GM12878 (cell line): ENCODE data around the gene NOCT. TPM values are rescaled to one million over a fixed set of nuclear protein-coding genes. Genes with fewer than 3 reads are reported as not detected.
"Not testable (repeated sequence)": the region's sequence is repeated elsewhere in the genome, so short reads cannot be mapped to it uniquely, and the experiment has no call there.

Source experiments
- ATAC-seq: fragments of 200-7000 bp; cut with Tn5 transposase; 3 replicates; pipeline ENCODE4 v1.9.1; 2020; ENCODE audit warnings: mild to moderate bottlenecking, moderate library complexity
- BruUV-seq: library from RNA; stranded (reverse); fragments of 400-500 nt; replicated peaks from 2 replicates; lab custom pipeline; 2021; lab: Mats Ljungman, UMichigan
- CTCF ChIA-PET: fragments of 300-600 bp; sonication (Branson Sonifier 250); formaldehyde crosslinking; extraction: SDS; loops from one replicate; lab custom pipeline; 2021; ENCODE audit warnings: inconsistent platforms; lab: Yijun Ruan, JAX
- POLR2A ChIA-PET: fragments of 350-600 bp; formaldehyde crosslinking; extraction: SDS; loops from one replicate; lab custom pipeline; 2021; ENCODE audit warnings: inconsistent platforms; lab: Charles Lee
- RAD21 ChIA-PET: fragments of 300-600 bp; sonication (Branson Sonifier 250); formaldehyde crosslinking; loops from one replicate; lab custom pipeline; 2023; ENCODE audit warnings: antibody characterized with exemption; ENCODE audit not compliant: unreplicated experiment; lab: Charles Lee
- SMC1A ChIA-PET: fragments of 300-600 bp; sonication (Branson Sonifier 250); formaldehyde crosslinking; loops from one replicate; lab custom pipeline; 2023; ENCODE audit not compliant: unreplicated experiment, uncharacterized antibody; lab: Charles Lee
- DNase-seq: peaks from one replicate; pipeline ENCODE4 v3.0.0-alpha.2; 2011; ENCODE audit warnings: low read depth, low spot score
- FAIRE-seq: peaks from 3 replicates; lab custom pipeline; 2011; peaks lifted over from hg19 to GRCh38; lab: Jason Lieb, UNC
- H2AFZ ChIP-seq: 2 replicates; pipeline ENCODE4 v1.6.0; 2011; ENCODE audit warnings: low read depth, low read length, control low read depth; ENCODE audit not compliant: control insufficient read depth
- H3K27ac ChIP-seq: 2 replicates; pipeline ENCODE4 v1.5.1; 2011; ENCODE audit warnings: control low read depth; ENCODE audit not compliant: control insufficient read depth, insufficient read depth
- H3K27me3 ChIP-seq, 2 experiments: replicated peaks in 1 of 2; 2 replicates each; pipeline versions ENCODE4 v1.6.0 to v1.6.1; 2011; ENCODE audit warnings: low read length in 1 of 2; ENCODE audit not compliant: control insufficient read depth in 2 of 2, insufficient read depth in 2 of 2
- H3K36me3 ChIP-seq, 2 experiments: 2 replicates each; pipeline ENCODE4 v1.5.1; 2011; ENCODE audit warnings: low read length in 1 of 2; ENCODE audit not compliant: control insufficient read depth in 2 of 2, insufficient read depth in 2 of 2
- H3K4me1 ChIP-seq: 2 replicates; pipeline ENCODE4 v1.6.1; 2011; ENCODE audit warnings: mild to moderate bottlenecking, low read length, moderate library complexity, mixed read lengths; ENCODE audit not compliant: control insufficient read depth, insufficient read depth
- H3K4me2 ChIP-seq: 2 replicates; pipeline ENCODE4 v1.6.0; 2011; ENCODE audit warnings: control low read depth; ENCODE audit not compliant: control insufficient read depth, insufficient read depth
- H3K4me3 ChIP-seq: fragments of 200-600 bp; sonication (generic); 2 replicates; pipeline ENCODE4 v1.5.1; 2016
- H3K79me2 ChIP-seq: 2 replicates; pipeline ENCODE4 v1.6.0; 2011; ENCODE audit warnings: low read length; ENCODE audit not compliant: control insufficient read depth, insufficient read depth
- H3K9ac ChIP-seq: 2 replicates; pipeline ENCODE4 v1.8.0; 2011; ENCODE audit warnings: low read length, control low read depth, mixed read lengths; ENCODE audit not compliant: control insufficient read depth, insufficient read depth
- H3K9me3 ChIP-seq: replicated peaks from 3 replicates; pipeline ENCODE4 v1.5.1; 2011; ENCODE audit warnings: mild to moderate bottlenecking, low read length; ENCODE audit not compliant: control insufficient read depth, insufficient read depth
- H4K20me1 ChIP-seq: 2 replicates; pipeline ENCODE4 v1.6.0; 2011; ENCODE audit not compliant: control insufficient read depth, insufficient read depth
- ATF2 ChIP-seq: IDR thresholded peaks from 2 replicates; pipeline ENCODE4 v1.6.1; 2012; ENCODE audit warnings: low read length, inconsistent platforms
- CHD1 ChIP-seq: IDR thresholded peaks from 2 replicates; pipeline ENCODE4 v1.6.1; 2012; ENCODE audit warnings: low read depth, low read length, improper control_type of control experiment
- E4F1 ChIP-seq: fragments of 450-650 bp; IDR thresholded peaks from 2 replicates; pipeline ENCODE4 v1.6.1; 2018; ENCODE audit warnings: borderline replicate concordance, mild to moderate bottlenecking; ENCODE audit not compliant: partially characterized antibody
- HDAC2 ChIP-seq: fragments of 200-600 bp; sonication (generic); IDR thresholded peaks from 2 replicates; pipeline ENCODE4 v1.6.1; 2017
- MEF2A ChIP-seq: IDR thresholded peaks from 2 replicates; pipeline ENCODE4 v1.6.1; 2011; ENCODE audit warnings: low read depth, mild to moderate bottlenecking, low read length, moderate library complexity; ENCODE audit not compliant: insufficient read depth
- NR2F1 ChIP-seq: fragments of 450-650 bp; conservative IDR thresholded peaks from 2 replicates; pipeline ENCODE4 v1.6.1; 2017; ENCODE audit warnings: mild to moderate bottlenecking
- SREBF1 ChIP-seq: IDR thresholded peaks from 2 replicates; pipeline ENCODE4 v1.6.1; 2012; ENCODE audit warnings: mild to moderate bottlenecking, low read length
- ZNF622 ChIP-seq: fragments of 450-650 bp; IDR thresholded peaks from 2 replicates; pipeline ENCODE4 v1.6.1; 2017; ENCODE audit warnings: mild to moderate bottlenecking, inconsistent platforms
- WGBS: methylation state at CpG from one replicate; pipeline ENCODE4 v1.1.6; 2016; ENCODE audit warnings: low lambda C conversion rate; ENCODE audit not compliant: insufficient replicate concordance, insufficient coverage; ENCODE audit errors: missing lambda C conversion rate; 5-methylcytosine and 5-hydroxymethylcytosine counted together
- in situ Hi-C: fragments of 300-500 bp; cut with MboI; formaldehyde crosslinking; loops from 9 replicates; pipeline ENCODE4 v1.14.3; 2018; ENCODE audit warnings: mixed read lengths
- intact Hi-C: fragments of 100-400 bp; cut with micrococcal nuclease; formaldehyde crosslinking; loops from one replicate; pipeline ENCODE4 v1.14.2; 2022; ENCODE audit not compliant: unreplicated experiment
- polyA plus RNA-seq, 11 experiments: library from polyadenylated mRNA; depleted of rRNA in 4 of 11; unstranded in 6 of 11; stranded (reverse) in 5 of 11; fragments of >200 nt; fragmentation: Nextera tagmentation in 4 of 11; fragmentation: Illumina TruSeq in 1 of 11; extraction: Ambion mirVana in 4 of 11; extraction: Trizol in 1 of 11; gene quantifications; 1 replicate in 1 of 11; 2 replicates in 10 of 11; pipeline versions ENCODE4 v1.2.1 to v1.2.3, GENCODE V29; 2011 to 2016; ENCODE audit warnings: inconsistent platforms in 2 of 11, missing spikeins in 2 of 11, low read depth in 1 of 11
- total RNA-seq, 4 experiments: library from RNA; depleted of rRNA in 3 of 4; stranded (reverse); fragments of >200 nt in 3 of 4; fragmentation: Illumina TruSeq in 1 of 4; extraction: Trizol in 1 of 4; gene quantifications; 2 replicates each; pipeline versions ENCODE4 v1.2.1 to v1.2.3, GENCODE V29; 2013 to 2021

The NOCT gene
- total and polyA plus RNA-seq, 10 of the 15 experiments (the other 5 are each of a cell fraction or from before 2014, with no cell fraction given), result 1.4 to 17.6 (median 8.1) TPM

GRCh38 chr4:139007640-139008039 is 7.9 kb upstream of the NOCT start:
- H2AFZ ChIP-seq, result no peak overlapping the region
- H3K4me1 ChIP-seq, result no peaks in the 10 kb centered on the region
- H3K27ac ChIP-seq, result no peak overlapping the region
- in situ Hi-C loops, result no loop called here
- BruUV-seq, result no TSS peak
- TF ChIP-seq HDAC2, result no peak
- TF ChIP-seq SREBF1, result no peak
- TF ChIP-seq ATF2, result no peak
- no peak for TF ChIP-seq CHD1
- no peak for TF ChIP-seq E4F1
- TF ChIP-seq ZNF622, result no peak
- no peak for TF ChIP-seq MEF2A
- no peak for TF ChIP-seq NR2F1
- TF ChIP-seq, all 136 proteins: peak for 0
- intact Hi-C loops, result no loop called here
- POLR2A ChIA-PET, result interaction anchor here (0.8 kb wide), 1 partner anchor 8 kb away, joined by 7 read pairs; no protein-coding TSS in a partner anchor
- Histone ChIP-seq H3K4me3 (no peak overlapping the region), H3K9ac (no peak overlapping the region), H3K9me3 (no peaks in the 10 kb centered on the region; the same call in 2 of the 3 replicates), H3K27me3 (no peaks in the 10 kb centered on the region), H3K36me3 (no peaks in the 10 kb centered on the region), H3K4me2 (no peak overlapping the region), H4K20me1 (no peaks in the 10 kb centered on the region), H3K79me2 (no peaks in the 10 kb centered on the region)
- DNase-seq (no peak), FAIRE-seq (no peak), ATAC-seq (no peak)
- SMC1A ChIA-PET, result no interaction called here
- WGBS, result 59% methylated on average over 2 of the region's 2 CpGs
- CTCF ChIA-PET, result interaction anchor here (1.1 to 1.4 kb wide), 2 partner anchors 8 to 23 kb away, joined by 4 read pairs; partner anchors contain the start of gene NOCT
- RAD21 ChIA-PET, result no interaction called here

- H4K20me1 ChIP-seq, H3K9me3 ChIP-seq, intact Hi-C loops, SMC1A ChIA-PET, BruUV-seq, H3K4me2 ChIP-seq, H3K27ac ChIP-seq, H3K4me1 ChIP-seq, H3K79me2 ChIP-seq, H3K36me3 ChIP-seq, H3K4me3 ChIP-seq, FAIRE-seq, RAD21 ChIA-PET, H3K9ac ChIP-seq, in situ Hi-C loops, H2AFZ ChIP-seq, ATAC-seq, DNase-seq, H3K27me3 ChIP-seq: not testable (repeated sequence)
- POLR2A ChIA-PET, result interaction anchor here (0.6 kb wide), 1 partner anchor 40 kb away, joined by 4 read pairs; no protein-coding TSS in a partner anchor
- WGBS, result 78% methylated on average over 6 of the region's 7 CpGs
- CTCF ChIA-PET, result interaction anchor here (0.6 kb wide), 1 partner anchor 21 kb away, joined by 4 read pairs; no protein-coding TSS in a partner anchor
Observed at GRCh38 chr4:139008278-139008677, 7.3 kb upstream of the NOCT start.
